IMR-90 (cell line): ENCODE data around the gene NOXO1. TPM values are rescaled to one million over a fixed set of nuclear protein-coding genes. Genes with fewer than 3 reads are reported as not detected.
A peak's percentile ranks its signal among the peaks of the same experiment; 100 is the strongest.

Source experiments
- ATAC-seq: fragments of 200-7000 bp; cut with Tn5 transposase; 2 replicates; pipeline ENCODE4 v1.9.1; 2020; ENCODE audit warnings: low read depth, mild to moderate bottlenecking, moderate library complexity
- BruUV-seq: library from RNA; stranded (reverse); fragments of 400-500 nt; replicated peaks from 2 replicates; lab custom pipeline; 2021; lab: Mats Ljungman, UMichigan
- CTCF ChIA-PET: fragments of 300-600 bp; formaldehyde crosslinking; extraction: SDS; loops from one replicate; lab custom pipeline; 2021; ENCODE audit warnings: antibody characterized with exemption; lab: Yijun Ruan, JAX
- POLR2A ChIA-PET: fragments of 300-600 bp; sonication (Branson Sonifier 250); formaldehyde crosslinking; loops from one replicate; lab custom pipeline; 2022; ENCODE audit warnings: antibody characterized with exemption; ENCODE audit not compliant: unreplicated experiment; lab: Charles Lee
- DNase-seq: peaks from one replicate; pipeline ENCODE4 v3.0.0; 2013
- H2AFZ ChIP-seq: replicated peaks from 2 replicates; pipeline ENCODE3; 2013; ENCODE audit warnings: low read length, mild to moderate bottlenecking; ENCODE audit not compliant: poor library complexity
- H2AK5ac ChIP-seq: 2 replicates; pipeline ENCODE4 v1.6.1; 2013; ENCODE audit warnings: low read depth, low read length, inconsistent platforms
- H2AK9ac ChIP-seq: replicated peaks from 2 replicates; pipeline ENCODE3; 2013; ENCODE audit warnings: mild to moderate bottlenecking, low read depth, low read length, moderate library complexity; ENCODE audit not compliant: poor library complexity
- H2BK120ac ChIP-seq: 2 replicates; pipeline ENCODE4 v1.6.1; 2013; ENCODE audit warnings: low read depth, low read length, inconsistent platforms
- H2BK15ac ChIP-seq: 3 replicates; pipeline ENCODE4 v1.6.1; 2013; ENCODE audit warnings: low read depth, low read length, inconsistent platforms
- H2BK20ac ChIP-seq: 2 replicates; pipeline ENCODE4 v1.6.1; 2013; ENCODE audit warnings: low read depth, mild to moderate bottlenecking, inconsistent platforms, low read length, moderate library complexity
- H2BK5ac ChIP-seq: 2 replicates; pipeline ENCODE4 v1.6.1; 2013; ENCODE audit warnings: mild to moderate bottlenecking, low read depth, low read length, inconsistent platforms; ENCODE audit not compliant: poor library complexity, severe bottlenecking
- H3K14ac ChIP-seq: replicated peaks from 2 replicates; pipeline ENCODE4 v1.6.1; 2013; ENCODE audit warnings: low read depth, low read length, inconsistent platforms
- H3K18ac ChIP-seq: 2 replicates; pipeline ENCODE4 v1.6.1; 2013; ENCODE audit warnings: low read depth, low read length, control low read depth
- H3K23ac ChIP-seq: 2 replicates; pipeline ENCODE4 v1.6.1; 2013; ENCODE audit warnings: low read depth, low read length, inconsistent platforms
- H3K27ac ChIP-seq: 2 replicates; pipeline ENCODE4 v1.5.1; 2013; ENCODE audit warnings: mild to moderate bottlenecking, control low read depth, low read length; ENCODE audit not compliant: insufficient read depth
- H3K27me3 ChIP-seq: 2 replicates; pipeline ENCODE4 v1.6.1; 2013; ENCODE audit warnings: low read length; ENCODE audit not compliant: control insufficient read depth, insufficient read depth
- H3K36me3 ChIP-seq: 2 replicates; pipeline ENCODE4 v1.6.1; 2013; ENCODE audit warnings: low read length, mixed read lengths; ENCODE audit not compliant: control insufficient read depth, insufficient read depth
- H3K4ac ChIP-seq: 2 replicates; pipeline ENCODE4 v1.6.1; 2013; ENCODE audit warnings: low read depth, low read length, inconsistent platforms
- H3K4me1 ChIP-seq: 2 replicates; pipeline ENCODE4 v1.6.1; 2013; ENCODE audit warnings: low read length, mixed read lengths; ENCODE audit not compliant: control insufficient read depth, insufficient read depth
- H3K4me2 ChIP-seq: 2 replicates; pipeline ENCODE4 v1.6.1; 2013; ENCODE audit warnings: low read depth, mild to moderate bottlenecking, control low read depth, low read length, moderate library complexity
- H3K4me3 ChIP-seq: 2 replicates; pipeline ENCODE4 v1.5.1; 2013; ENCODE audit warnings: low read depth, mild to moderate bottlenecking, control low read depth, low read length, moderate library complexity; ENCODE audit not compliant: insufficient read depth
- H3K56ac ChIP-seq: 2 replicates; pipeline ENCODE4 v1.6.1; 2013; ENCODE audit warnings: low read length, inconsistent platforms; ENCODE audit not compliant: insufficient read depth; ENCODE audit errors: extremely low read depth
- H3K79me1 ChIP-seq, 2 experiments: 2 replicates each; pipeline ENCODE4 v1.6.1; 2013; ENCODE audit warnings: low read length in 2 of 2, inconsistent platforms in 1 of 2, low read depth in 1 of 2
- H3K9ac ChIP-seq: 2 replicates; pipeline ENCODE4 v1.6.1; 2013; ENCODE audit warnings: low read depth, low read length, control low read depth
- H3K9me1 ChIP-seq: 2 replicates; pipeline ENCODE4 v1.6.1; 2013; ENCODE audit warnings: low read length, inconsistent platforms; ENCODE audit not compliant: insufficient read depth
- H3K9me3 ChIP-seq: 2 replicates; pipeline ENCODE4 v1.6.1; 2013; ENCODE audit warnings: low read length; ENCODE audit not compliant: control insufficient read depth, insufficient read depth
- H4K20me1 ChIP-seq: 2 replicates; pipeline ENCODE4 v1.6.1; 2013; ENCODE audit warnings: low read length, inconsistent platforms; ENCODE audit not compliant: insufficient read depth
- H4K5ac ChIP-seq: 2 replicates; pipeline ENCODE4 v1.6.1; 2013; ENCODE audit warnings: mild to moderate bottlenecking, low read depth, low read length, control low read depth
- H4K8ac ChIP-seq, 2 experiments: 2 replicates each; pipeline ENCODE4 v1.6.1; 2013; ENCODE audit warnings: low read depth in 2 of 2, low read length in 2 of 2, control low read depth in 1 of 2, inconsistent platforms in 1 of 2
- H4K91ac ChIP-seq: 2 replicates; pipeline ENCODE4 v1.6.1; 2013; ENCODE audit warnings: low read depth, low read length, inconsistent platforms; ENCODE audit not compliant: insufficient read depth
- BHLHE40 ChIP-seq: fragments of 150-350 bp; IDR thresholded peaks from 2 replicates; pipeline ENCODE4 v1.6.1; 2016; ENCODE audit warnings: mild to moderate bottlenecking, low read depth, low read length
- CEBPB ChIP-seq: IDR thresholded peaks from 2 replicates; pipeline ENCODE4 v1.6.1; 2012; ENCODE audit warnings: low read depth, low read length, improper control_type of control experiment
- CHD1 ChIP-seq: IDR thresholded peaks from 2 replicates; pipeline ENCODE4 v1.6.1; 2012; ENCODE audit warnings: low read depth, low read length, improper control_type of control experiment
- FOS ChIP-seq: fragments of 150-350 bp; IDR thresholded peaks from 2 replicates; pipeline ENCODE4 v1.6.1; 2016; ENCODE audit warnings: low read depth, low read length
- MAFK ChIP-seq: IDR thresholded peaks from 2 replicates; pipeline ENCODE4 v1.6.1; 2012; ENCODE audit warnings: low read depth, low read length, improper control_type of control experiment
- MAZ ChIP-seq: IDR thresholded peaks from 2 replicates; pipeline ENCODE4 v1.6.1; 2012; ENCODE audit warnings: low read depth, mild to moderate bottlenecking, low read length, improper control_type of control experiment, moderate library complexity, borderline replicate concordance
- MXI1 ChIP-seq: IDR thresholded peaks from 2 replicates; pipeline ENCODE4 v1.6.1; 2012; ENCODE audit warnings: low read depth, mild to moderate bottlenecking, low read length, moderate library complexity, borderline replicate concordance
- NFE2L2 ChIP-seq: fragments of 150-350 bp; IDR thresholded peaks from 2 replicates; pipeline ENCODE4 v1.6.1; 2016; ENCODE audit warnings: low read depth, mild to moderate bottlenecking, low read length
- POLR2A ChIP-seq: IDR thresholded peaks from 2 replicates; pipeline ENCODE4 v1.6.1; 2012; ENCODE audit warnings: mild to moderate bottlenecking, low read depth, low read length
- RAD21 ChIP-seq: IDR thresholded peaks from 2 replicates; pipeline ENCODE4 v1.6.1; 2012; ENCODE audit warnings: low read length, improper control_type of control experiment
- RCOR1 ChIP-seq: IDR thresholded peaks from 2 replicates; pipeline ENCODE4 v1.6.1; 2012; ENCODE audit warnings: mild to moderate bottlenecking, low read length, improper control_type of control experiment; ENCODE audit not compliant: insufficient replicate concordance
- RFX5 ChIP-seq: IDR thresholded peaks from 2 replicates; pipeline ENCODE4 v1.8.0; 2012; ENCODE audit warnings: low read depth, mild to moderate bottlenecking, low read length, moderate library complexity
- SMC3 ChIP-seq: fragments of 150-350 bp; IDR thresholded peaks from 2 replicates; pipeline ENCODE4 v1.6.1; 2016; ENCODE audit warnings: low read depth, mild to moderate bottlenecking, antibody characterized with exemption, low read length, moderate library complexity
- WGBS, 2 experiments: methylation state at CpG; one replicate each; pipeline versions ENCODE4 v1.1.5 to v1.1.7; 2013; ENCODE audit warnings: missing lambda C conversion rate in 2 of 2; ENCODE audit not compliant: insufficient read length in 1 of 2; ENCODE audit errors: extremely low coverage in 2 of 2; 5-methylcytosine and 5-hydroxymethylcytosine counted together
- dilution Hi-C: fragments of 300-500 bp; cut with HindIII; formaldehyde crosslinking; loops from one replicate; pipeline ENCODE4 v1.14.3; 2018; ENCODE audit warnings: low sequenced_read_pairs; ENCODE audit not compliant: unreplicated experiment
- in situ Hi-C: fragments of 300-500 bp; cut with MboI; formaldehyde crosslinking; loops from 3 replicates; pipeline ENCODE4 v1.14.3; 2019; ENCODE audit warnings: low sequenced_read_pairs, inconsistent platforms, mixed read lengths
- intact Hi-C: fragments of 100-400 bp; cut with micrococcal nuclease; formaldehyde crosslinking; loops from 2 replicates; pipeline ENCODE4 v1.10.0; 2022
- polyA plus RNA-seq, 3 experiments: library from polyadenylated mRNA; depleted of rRNA; stranded (reverse); fragments of >200 nt; gene quantifications; 2 replicates each; pipeline ENCODE4 v1.2.3, GENCODE V29; 2012; ENCODE audit warnings: low replicate concordance in 1 of 3
- total RNA-seq: library from RNA; depleted of rRNA; stranded (reverse); fragments of >200 nt; gene quantifications from 2 replicates; pipeline ENCODE4 v1.2.3, GENCODE V29; 2012
- TF ChIP-seq, protein P1 (sequence below): fragments of 150-350 bp; IDR thresholded peaks from 2 replicates; pipeline ENCODE4 v1.6.1; 2017; ENCODE audit warnings: mild to moderate bottlenecking, antibody characterized with exemption, low read length, low read depth
- TF ChIP-seq, protein P2 (sequence below): fragments of 150-350 bp; IDR thresholded peaks from 2 replicates; pipeline ENCODE4 v1.6.1; 2016; ENCODE audit warnings: low read depth, mild to moderate bottlenecking, low read length, moderate library complexity, borderline replicate concordance

NOXO1 gene
- total and polyA plus RNA-seq, 2 of the 4 experiments (the other 2 are of a cell fraction) = 0.56 TPM; not detected in 1

DNA sequence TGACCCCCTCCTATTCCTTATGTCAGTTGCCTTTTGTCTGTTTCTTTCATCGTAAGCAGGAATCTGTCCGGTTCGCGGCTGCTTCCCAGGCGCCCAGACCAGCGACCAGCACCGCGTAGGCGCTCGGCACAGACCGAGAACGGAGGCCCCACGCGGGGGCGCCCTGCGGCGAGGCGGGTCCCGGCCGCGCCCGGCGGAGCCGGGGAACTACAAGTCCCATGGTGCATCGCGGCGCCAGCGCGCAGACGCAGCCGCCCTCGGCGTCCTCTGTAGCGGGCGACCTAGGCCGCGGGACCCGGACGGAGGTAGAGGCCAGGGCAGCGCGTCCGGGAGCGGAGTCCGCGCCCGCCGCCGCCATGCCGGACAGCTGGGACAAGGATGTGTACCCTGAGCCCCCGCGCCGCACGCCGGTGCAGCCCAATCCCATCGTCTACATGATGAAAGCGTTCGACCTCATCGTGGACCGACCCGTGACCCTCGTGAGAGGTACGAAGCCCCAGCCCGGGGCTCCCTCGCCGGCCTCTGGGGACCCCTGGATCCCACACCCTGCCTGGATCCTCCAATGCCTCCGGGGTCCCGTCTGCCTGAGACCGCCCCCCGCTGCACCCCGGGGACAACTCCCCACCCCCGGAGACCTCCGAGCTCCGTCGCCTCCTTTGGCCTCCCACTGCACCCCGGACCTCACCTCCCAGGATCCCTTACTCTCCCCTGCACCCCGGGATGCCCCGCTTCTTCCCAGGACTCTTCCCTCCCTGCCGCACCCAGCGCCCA lies 21.8 kb downstream of the NOXO1 start, which contains the start of gene NDUFB10:
Gene NDUFB10, plus strand, starts transcription at position 270 of the 771 bp plus-strand sequence. Its CDS starts 87 bp downstream, at position 357.
- H2AFZ ChIP-seq = peak within 1 kb of the TSS; percentile 100
- BruUV-seq = no TSS peak
- peak within 1 kb of the TSS; percentile 98 for H4K91ac ChIP-seq
- 0 out of 2 replicates have a peak, but pooled peaks cover 8% of the 10 kb centered on the region for H3K9me1 ChIP-seq
- peak within 1 kb of the TSS; percentile 94 for H4K5ac ChIP-seq
- dilution Hi-C loops (no loop called here), intact Hi-C loops (no loop called here), in situ Hi-C loops (no loop called here)
- POLR2A ChIA-PET = no interaction called here
- H2BK15ac ChIP-seq = no peak within 1 kb of the TSS; the same call in 2 of the 3 replicates
- peak within 1 kb of the TSS; percentile 93 for H3K23ac ChIP-seq
- peak within 1 kb of the TSS; percentile 87 for H3K4me3 ChIP-seq
- ATAC-seq (peak; percentile 90), DNase-seq (peak; percentile 87)
- H2AK5ac ChIP-seq = peak within 1 kb of the TSS; percentile 91
- H3K18ac ChIP-seq = peak within 1 kb of the TSS; percentile 83; the same call in 1 of the 2 replicates
- peak within 1 kb of the TSS; percentile 100 for H2AK9ac ChIP-seq
- H4K20me1 ChIP-seq = peaks cover 42% of the 10 kb centered on the region
- WGBS, 2 experiments = 1% methylated on average over 36 of the region's 79 CpGs; no CpG with 5 or more reads in 1 of the 2 experiments
- peak within 1 kb of the TSS; percentile 98 for H3K9ac ChIP-seq
- H3K79me1 ChIP-seq = peaks cover 3 to 33% of the 10 kb centered on the region in 2 experiments; a peak in 3 of 4 replicates
- H3K4ac ChIP-seq = peak within 1 kb of the TSS; percentile 95
- peak within 1 kb of the TSS; percentile 89 for H2BK5ac ChIP-seq
- H2BK20ac ChIP-seq = no peak within 1 kb of the TSS
- peaks cover 27% of the 10 kb centered on the region for H3K36me3 ChIP-seq
- peak within 1 kb of the TSS; percentile 75 for H3K56ac ChIP-seq
- H3K27ac ChIP-seq = peak within 1 kb of the TSS; percentile 93
- peak within 1 kb of the TSS; percentile 89 to 99 for H4K8ac ChIP-seq
- peak within 1 kb of the TSS; percentile 99 for H3K14ac ChIP-seq
- peaks cover 7% of the 10 kb centered on the region for H3K4me1 ChIP-seq
- H3K27me3 ChIP-seq = peaks cover 2% of the 10 kb centered on the region; the same call in 1 of the 2 replicates
- peak within 1 kb of the TSS; percentile 70 for H2BK120ac ChIP-seq
- no peaks in the 10 kb centered on the region for H3K9me3 ChIP-seq
- peak within 1 kb of the TSS; percentile 94 for H3K4me2 ChIP-seq
- CTCF ChIA-PET = no interaction called here
- TF ChIP-seq SMC3 = peak; percentile 55
- TF ChIP-seq CEBPB = no peak
- TF ChIP-seq RAD21 = peak; percentile 34
- TF ChIP-seq, protein P1, sequence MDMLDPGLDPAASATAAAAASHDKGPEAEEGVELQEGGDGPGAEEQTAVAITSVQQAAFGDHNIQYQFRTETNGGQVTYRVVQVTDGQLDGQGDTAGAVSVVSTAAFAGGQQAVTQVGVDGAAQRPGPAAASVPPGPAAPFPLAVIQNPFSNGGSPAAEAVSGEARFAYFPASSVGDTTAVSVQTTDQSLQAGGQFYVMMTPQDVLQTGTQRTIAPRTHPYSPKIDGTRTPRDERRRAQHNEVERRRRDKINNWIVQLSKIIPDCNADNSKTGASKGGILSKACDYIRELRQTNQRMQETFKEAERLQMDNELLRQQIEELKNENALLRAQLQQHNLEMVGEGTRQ = peak; percentile 14; the same call in 1 of the 2 replicates
- 0 out of 2 replicates have a peak, but pooled peaks have one; percentile 5 for TF ChIP-seq FOS
- TF ChIP-seq, protein P2, sequence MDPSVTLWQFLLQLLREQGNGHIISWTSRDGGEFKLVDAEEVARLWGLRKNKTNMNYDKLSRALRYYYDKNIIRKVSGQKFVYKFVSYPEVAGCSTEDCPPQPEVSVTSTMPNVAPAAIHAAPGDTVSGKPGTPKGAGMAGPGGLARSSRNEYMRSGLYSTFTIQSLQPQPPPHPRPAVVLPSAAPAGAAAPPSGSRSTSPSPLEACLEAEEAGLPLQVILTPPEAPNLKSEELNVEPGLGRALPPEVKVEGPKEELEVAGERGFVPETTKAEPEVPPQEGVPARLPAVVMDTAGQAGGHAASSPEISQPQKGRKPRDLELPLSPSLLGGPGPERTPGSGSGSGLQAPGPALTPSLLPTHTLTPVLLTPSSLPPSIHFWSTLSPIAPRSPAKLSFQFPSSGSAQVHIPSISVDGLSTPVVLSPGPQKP = no peak
- peak; percentile 16; the same call in 1 of the 2 replicates for TF ChIP-seq BHLHE40
- TF ChIP-seq NFE2L2 = no peak
- peak; percentile 33; the same call in 1 of the 2 replicates for TF ChIP-seq MAZ
- TF ChIP-seq POLR2A = peak; percentile 45; the same call in 1 of the 2 replicates
- no peak for TF ChIP-seq MAFK
- no peak for TF ChIP-seq RFX5
- TF ChIP-seq MXI1 = peak; percentile 53; the same call in 1 of the 2 replicates
- no peak for TF ChIP-seq CHD1
- no peak for TF ChIP-seq RCOR1
